Endothelial cell of umbilical vein (primary cell): ENCODE data around the gene USP31. TPM values are rescaled to one million over a fixed set of nuclear protein-coding genes. Genes with fewer than 3 reads are reported as not detected.

ENCODE experiments used
- BruUV-seq: library from RNA; stranded (reverse); fragments of 400-500 nt; replicated peaks from 2 replicates; lab custom pipeline; 2021; lab: Mats Ljungman, UMichigan
- CTCF ChIA-PET: fragments of 300-600, 350-600 bp; sonication (Branson Sonifier 250); formaldehyde crosslinking; loops from one replicate; lab custom pipeline; 2021; ENCODE audit warnings: antibody characterized with exemption, inconsistent platforms; lab: Charles Lee
- POLR2A ChIA-PET: fragments of 300-600, 350-600 bp; sonication (Branson Sonifier 250); formaldehyde crosslinking; loops from one replicate; lab custom pipeline; 2021; ENCODE audit warnings: antibody characterized with exemption, inconsistent platforms; lab: Charles Lee
- DNase-seq: peaks from one replicate; pipeline ENCODE4 v3.0.0-alpha.2; 2011; ENCODE audit warnings: low read depth, low spot score
- FAIRE-seq: peaks from 2 replicates; lab custom pipeline; 2011; peaks lifted over from hg19 to GRCh38; lab: Jason Lieb, UNC
- H2AFZ ChIP-seq: 2 replicates; pipeline ENCODE4 v1.6.0; 2012; ENCODE audit warnings: low read depth, low read length, control low read depth, inconsistent platforms
- H3K27ac ChIP-seq: 2 replicates; pipeline ENCODE4 v1.5.1; 2011; ENCODE audit warnings: low read depth, mild to moderate bottlenecking, control low read depth, low read length, moderate library complexity; ENCODE audit not compliant: insufficient read depth
- H3K27me3 ChIP-seq, 2 experiments: 2 replicates each; pipeline versions ENCODE4 v1.6.0 to v1.6.1; 2011; ENCODE audit warnings: low read length in 2 of 2, mixed read lengths in 1 of 2; ENCODE audit not compliant: control insufficient read depth in 2 of 2, insufficient read depth in 2 of 2
- H3K36me3 ChIP-seq, 2 experiments: 2 replicates in 1 of 2; 3 replicates in 1 of 2; pipeline ENCODE4 v1.5.1; 2011; ENCODE audit warnings: low read length in 2 of 2, mild to moderate bottlenecking in 1 of 2, moderate library complexity in 1 of 2; ENCODE audit not compliant: control insufficient read depth in 2 of 2, insufficient read depth in 2 of 2; ENCODE audit errors: extremely low read depth in 1 of 2
- H3K4me1 ChIP-seq: 3 replicates; pipeline ENCODE4 v1.5.1; 2011; ENCODE audit warnings: mild to moderate bottlenecking, low read length; ENCODE audit not compliant: control insufficient read depth, insufficient read depth; ENCODE audit errors: extremely low read depth
- H3K4me2 ChIP-seq: 2 replicates; pipeline ENCODE4 v1.6.1; 2011; ENCODE audit warnings: low read length, control low read depth, mixed read lengths; ENCODE audit not compliant: insufficient read depth
- H3K4me3 ChIP-seq, 3 experiments: fragments of 200-600 bp in 1 of 3; sonication (generic), shearing (Covaris generic) in 1 of 3; replicated peaks in 1 of 3; 2 replicates each; pipeline ENCODE4 v1.5.1; 2011 to 2016; ENCODE audit warnings: control low read depth in 3 of 3, low read length in 3 of 3, mild to moderate bottlenecking in 2 of 3, inconsistent platforms in 1 of 3, low read depth in 1 of 3, moderate library complexity in 1 of 3; ENCODE audit not compliant: insufficient read depth in 1 of 3
- H3K79me2 ChIP-seq: 2 replicates; pipeline ENCODE4 v1.6.0; 2012; ENCODE audit warnings: low read length, inconsistent platforms; ENCODE audit not compliant: control insufficient read depth, insufficient read depth
- H3K9ac ChIP-seq: replicated peaks from 2 replicates; pipeline ENCODE3; 2011; ENCODE audit warnings: low read length, control low read depth; ENCODE audit not compliant: insufficient read depth; ENCODE audit errors: extremely low read depth
- H3K9me1 ChIP-seq: replicated peaks from 3 replicates; pipeline ENCODE4 v1.6.0; 2011; ENCODE audit warnings: mild to moderate bottlenecking, low read length; ENCODE audit not compliant: control insufficient read depth, insufficient read depth; ENCODE audit errors: extremely low read depth
- H3K9me3 ChIP-seq: replicated peaks from 2 replicates; pipeline ENCODE4 v1.5.1; 2012; ENCODE audit warnings: low read length, inconsistent platforms; ENCODE audit not compliant: control insufficient read depth, insufficient read depth
- H4K20me1 ChIP-seq: replicated peaks from 2 replicates; pipeline ENCODE3; 2011; ENCODE audit warnings: mild to moderate bottlenecking, low read length; ENCODE audit not compliant: control insufficient read depth, insufficient read depth; ENCODE audit errors: extremely low read depth
- CTCF ChIP-seq, 2 donors: IDR thresholded peaks; 1 replicate in 1 of 2; 2 replicates in 1 of 2; pipeline ENCODE4 v1.5.1; 2011; ENCODE audit warnings: low read length in 2 of 2, mild to moderate bottlenecking in 2 of 2, moderate library complexity in 2 of 2, control low read depth in 1 of 2, inconsistent platforms in 1 of 2, low read depth in 1 of 2; ENCODE audit not compliant: insufficient read depth in 1 of 2; ENCODE audit errors: extremely low read depth in 1 of 2
- EZH2 ChIP-seq: IDR thresholded peaks from 2 replicates; pipeline ENCODE4 v1.6.1; 2012; ENCODE audit warnings: borderline replicate concordance, low read depth, mild to moderate bottlenecking, moderate library complexity, low read length, inconsistent platforms; ENCODE audit not compliant: severe bottlenecking
- FOS ChIP-seq: IDR thresholded peaks from 2 replicates; pipeline ENCODE4 v1.6.1; 2011; ENCODE audit warnings: mild to moderate bottlenecking, low read length, moderate library complexity, borderline replicate concordance; ENCODE audit not compliant: insufficient read depth
- GATA2 ChIP-seq: IDR thresholded peaks from 2 replicates; pipeline ENCODE4 v1.7.0; 2011; ENCODE audit warnings: low read depth, mild to moderate bottlenecking, moderate library complexity, mixed read lengths, low read length; ENCODE audit not compliant: insufficient read length, insufficient read depth
- JUN ChIP-seq: IDR thresholded peaks from 2 replicates; pipeline ENCODE4 v1.6.1; 2011; ENCODE audit warnings: borderline replicate concordance, low read depth; ENCODE audit not compliant: insufficient read length, insufficient read depth
- MYC ChIP-seq: IDR thresholded peaks from one replicate; pipeline ENCODE4 v1.6.1; 2011; ENCODE audit warnings: mild to moderate bottlenecking, low read depth, low read length
- POLR2A ChIP-seq: IDR thresholded peaks from 2 replicates; pipeline ENCODE4 v1.6.1; 2012; ENCODE audit warnings: low read depth, mild to moderate bottlenecking, control low read depth, low read length
- POLR2AphosphoS5 ChIP-seq: IDR thresholded peaks from 2 replicates; pipeline ENCODE4 v1.6.1; 2012; ENCODE audit warnings: low read depth, mild to moderate bottlenecking, control low read depth, low read length, moderate library complexity; ENCODE audit not compliant: insufficient read depth
- dilution Hi-C: fragments of 300-500 bp; cut with MboI; formaldehyde crosslinking; loops from one replicate; pipeline ENCODE4 v1.15.0; 2019; ENCODE audit warnings: low sequenced_read_pairs; ENCODE audit not compliant: extremely low pct_ligation_motif_present
- intact Hi-C: fragments of 100-400 bp; cut with micrococcal nuclease; formaldehyde crosslinking; loops from one replicate; pipeline ENCODE4 v1.10.0; 2022
- polyA plus RNA-seq, 4 experiments: library from polyadenylated mRNA; depleted of rRNA in 3 of 4; stranded (reverse) in 3 of 4; unstranded in 1 of 4; fragments of >200 nt; gene quantifications; 2 replicates each; pipeline versions ENCODE4 v1.2.1 to v1.2.3, GENCODE V29; 2011 to 2012; ENCODE audit warnings: missing spikeins in 1 of 4
- total RNA-seq: library from RNA; stranded (reverse); gene quantifications from 2 replicates; pipeline ENCODE4 v1.2.3, GENCODE V29; 2021
- TF ChIP-seq, protein P1 (sequence below): IDR thresholded peaks from 2 replicates; pipeline ENCODE4 v1.6.1; 2011; ENCODE audit not compliant: insufficient read depth, insufficient read length

Gene USP31
- total and polyA plus RNA-seq, 2 donors (not counting 3 experiments of a cell fraction or from before 2014, with no cell fraction given), result 14.5 to 42.4 TPM

DNA sequence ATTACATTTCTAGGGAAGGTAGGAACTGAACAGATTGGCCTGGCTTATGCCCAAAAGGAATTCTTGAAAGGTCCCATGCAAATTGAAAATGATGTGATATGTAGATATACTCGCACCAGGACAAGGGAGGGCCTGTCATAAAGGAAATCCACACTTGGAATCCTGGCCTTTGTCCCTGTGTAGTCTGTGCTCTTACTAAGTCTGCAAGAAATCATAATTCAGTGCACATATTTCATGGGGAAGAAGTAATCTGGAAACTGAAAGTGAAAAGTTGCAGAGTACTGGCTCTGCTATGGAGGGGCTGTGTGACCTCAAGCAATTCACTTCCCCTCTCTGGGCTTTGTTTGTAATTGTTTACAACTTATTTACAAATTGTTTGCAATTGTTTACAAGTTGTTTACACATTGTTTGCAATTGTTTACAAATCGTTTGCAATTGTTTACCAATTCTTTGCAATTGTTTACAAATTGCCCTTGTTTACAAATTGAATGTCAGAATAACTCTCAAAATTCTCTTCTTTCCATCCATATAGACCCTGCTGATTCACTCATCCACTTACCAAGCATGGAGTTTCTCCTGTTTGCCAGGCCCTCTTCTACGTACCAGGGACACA lies 46.2 kb upstream of the USP31 start:
- Histone ChIP-seq H2AFZ (no peak overlapping the region), H3K36me3 (no peaks in the 10 kb centered on the region), H3K79me2 (no peaks in the 10 kb centered on the region), H3K4me3 (no peak overlapping the region), H3K9ac (no peak overlapping the region), H4K20me1 (no peaks in the 10 kb centered on the region), H3K9me1 (no peaks in the 10 kb centered on the region), H3K9me3 (no peaks in the 10 kb centered on the region), H3K4me2 (no peak overlapping the region), H3K27me3 (peaks cover 0 to 5% of the 10 kb centered on the region in 2 experiments), H3K4me1 (no peaks in the 10 kb centered on the region), H3K27ac (no peak overlapping the region)
- no peak for DNase-seq
- ChIA-PET POLR2A (no interaction called here), CTCF (no interaction called here)
- no TSS peak for BruUV-seq
- intact Hi-C loops (no loop called here), dilution Hi-C loops (no loop called here)
- TF ChIP-seq CTCF (IDR thresholded peaks at IDR 0.05; ENCODE audit: extremely low read depth in 1 of 2, insufficient read depth in 1 of 2, low read depth in 1 of 2, low read length in 2 of 2) (no peak), FOS (no peak)
- no peak for FAIRE-seq

GRCh38 chr16:23194497-23195221 lies 45.4 kb upstream of the USP31 start:
- Histone ChIP-seq H3K36me3 (no peaks in the 10 kb centered on the region), H4K20me1 (no peaks in the 10 kb centered on the region), H3K4me3 (no peak overlapping the region), H3K9me1 (no peaks in the 10 kb centered on the region), H3K79me2 (no peaks in the 10 kb centered on the region), H3K9me3 (no peaks in the 10 kb centered on the region), H3K4me1 (no peaks in the 10 kb centered on the region), H2AFZ (no peak overlapping the region), H3K27ac (no peak overlapping the region), H3K4me2 (no peak overlapping the region), H3K9ac (no peak overlapping the region), H3K27me3 (peaks cover 0 to 5% of the 10 kb centered on the region in 2 experiments)
- BruUV-seq, result no TSS peak
- dilution Hi-C loops (no loop called here), intact Hi-C loops (no loop called here)
- FAIRE-seq, result no peak
- CTCF ChIA-PET, result no interaction called here
- DNase-seq, result no peak
- POLR2A ChIA-PET, result no interaction called here
- TF ChIP-seq JUN (no peak), GATA2 (no peak), CTCF (IDR thresholded peaks at IDR 0.05; ENCODE audit: extremely low read depth in 1 of 2, insufficient read depth in 1 of 2, low read depth in 1 of 2, low read length in 2 of 2) (no peak), POLR2AphosphoS5 (no peak), FOS (no peak), POLR2A (no peak), MYC (no peak), EZH2 (no peak)
- TF ChIP-seq, protein P1, sequence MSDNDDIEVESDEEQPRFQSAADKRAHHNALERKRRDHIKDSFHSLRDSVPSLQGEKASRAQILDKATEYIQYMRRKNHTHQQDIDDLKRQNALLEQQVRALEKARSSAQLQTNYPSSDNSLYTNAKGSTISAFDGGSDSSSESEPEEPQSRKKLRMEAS, result no peak
